ENCODE measurements around the gene HPSE2. TPM values are rescaled to one million over a fixed set of nuclear protein-coding genes. Genes with fewer than 3 reads are reported as not detected.

HPSE2 gene
- total RNA-seq, 1 experiment from 2014 or later: 0.20 TPM

- no peak overlapping the region for H2AK5ac ChIP-seq (ENCODE audit: insufficient read length, low read length)
- no peak overlapping the region for H4K8ac ChIP-seq (replicated peaks; ENCODE audit: insufficient read length, low read depth, low read length)
- no peaks in the 10 kb centered on the region for H3K27me3 ChIP-seq (ENCODE audit: insufficient read depth, low read length)
- H3K4me1 Mint-ChIP-seq: no peaks in the 10 kb centered on the region; a peak in 1 of 4 replicates
- no peak overlapping the region for H2BK120ac ChIP-seq (ENCODE audit: low read depth, low read length, poor library complexity, severe bottlenecking)
- no peaks in the 10 kb centered on the region for H3K23me2 ChIP-seq (ENCODE audit: insufficient read length, low read depth, low read length, poor library complexity, severe bottlenecking)
- H3K56ac ChIP-seq (ENCODE audit: insufficient read length, low read depth, low read length): no peak overlapping the region
- no peak overlapping the region for H3K18ac ChIP-seq (ENCODE audit: insufficient read length, low read depth, low read length)
- TF ChIP-seq, protein P1, sequence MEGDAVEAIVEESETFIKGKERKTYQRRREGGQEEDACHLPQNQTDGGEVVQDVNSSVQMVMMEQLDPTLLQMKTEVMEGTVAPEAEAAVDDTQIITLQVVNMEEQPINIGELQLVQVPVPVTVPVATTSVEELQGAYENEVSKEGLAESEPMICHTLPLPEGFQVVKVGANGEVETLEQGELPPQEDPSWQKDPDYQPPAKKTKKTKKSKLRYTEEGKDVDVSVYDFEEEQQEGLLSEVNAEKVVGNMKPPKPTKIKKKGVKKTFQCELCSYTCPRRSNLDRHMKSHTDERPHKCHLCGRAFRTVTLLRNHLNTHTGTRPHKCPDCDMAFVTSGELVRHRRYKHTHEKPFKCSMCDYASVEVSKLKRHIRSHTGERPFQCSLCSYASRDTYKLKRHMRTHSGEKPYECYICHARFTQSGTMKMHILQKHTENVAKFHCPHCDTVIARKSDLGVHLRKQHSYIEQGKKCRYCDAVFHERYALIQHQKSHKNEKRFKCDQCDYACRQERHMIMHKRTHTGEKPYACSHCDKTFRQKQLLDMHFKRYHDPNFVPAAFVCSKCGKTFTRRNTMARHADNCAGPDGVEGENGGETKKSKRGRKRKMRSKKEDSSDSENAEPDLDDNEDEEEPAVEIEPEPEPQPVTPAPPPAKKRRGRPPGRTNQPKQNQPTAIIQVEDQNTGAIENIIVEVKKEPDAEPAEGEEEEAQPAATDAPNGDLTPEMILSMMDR (conservative IDR thresholded peaks at IDR 0.05): no peak
- no peak overlapping the region for H3K4ac ChIP-seq (ENCODE audit: low read depth, low read length)
- H3K27ac ChIP-seq (ENCODE audit: insufficient read length, low read depth, low read length): no peak overlapping the region
- no peak overlapping the region for H2BK5ac ChIP-seq (ENCODE audit: insufficient read length, low read length)
- H2BK15ac ChIP-seq (ENCODE audit: low read depth, low read length): no peak overlapping the region
- H3K79me1 ChIP-seq (ENCODE audit: insufficient read depth, low read depth, low read length, poor library complexity, severe bottlenecking): no peaks in the 10 kb centered on the region
- no peaks in the 10 kb centered on the region for H3K79me2 ChIP-seq (ENCODE audit: insufficient read depth, low read length)
- no peaks in the 10 kb centered on the region for H3K36me3 Mint-ChIP-seq (ENCODE audit: insufficient read depth in 1 of 3, low read depth in 3 of 3)
- no peaks in the 10 kb centered on the region for H4K20me1 ChIP-seq (ENCODE audit: control insufficient read depth, insufficient read depth, insufficient read length)
- no CpG with 5 or more reads among the region's 3 CpGs for WGBS (ENCODE audit: extremely low coverage, insufficient read length, low lambda C conversion rate)
- H3K4me3 Mint-ChIP-seq: no peak overlapping the region
- H3T11ph ChIP-seq (ENCODE audit: low read length): no peak overlapping the region
- no peak overlapping the region for H3K4me2 ChIP-seq (ENCODE audit: insufficient read depth, insufficient read length, low read length)
- H3K23ac ChIP-seq (ENCODE audit: insufficient read length, low read depth, low read length): no peak overlapping the region
- no peak overlapping the region for H3K9ac ChIP-seq (ENCODE audit: extremely low read depth, insufficient read length, low read length)
- no peak overlapping the region for H4K91ac ChIP-seq (ENCODE audit: insufficient read length, low read depth, low read length)
- no peak overlapping the region for H2BK20ac ChIP-seq (ENCODE audit: low read depth, low read length, poor library complexity, severe bottlenecking)
- H4K5ac ChIP-seq (ENCODE audit: insufficient read length, low read depth, low read length): no peak overlapping the region
- no peaks in the 10 kb centered on the region for H3K27me3 Mint-ChIP-seq (ENCODE audit: low read depth)
- DNase-seq: no peak
- H3K14ac ChIP-seq (ENCODE audit: insufficient read depth, low read length): no peak overlapping the region
- H2BK12ac ChIP-seq (ENCODE audit: insufficient read length, low read depth, low read length): no peak overlapping the region
- no peaks in the 10 kb centered on the region for H3K4me1 ChIP-seq (ENCODE audit: insufficient read depth, low read length)
- H2AFZ ChIP-seq (ENCODE audit: low read length): no peak overlapping the region
- no peaks in the 10 kb centered on the region for H3K9me3 Mint-ChIP-seq
- H3K27ac Mint-ChIP-seq: no peak overlapping the region
- H3K9me3 ChIP-seq (ENCODE audit: control insufficient read depth, low read depth, low read length): no peaks in the 10 kb centered on the region
Observed at GRCh38 chr10:99207340-99207739, 28.3 kb downstream of the HPSE2 start.
